GM18498 (cell line): Measurements from ENCODE around the gene GGA2.
"Not testable (repeated sequence)": the region's sequence is repeated elsewhere in the genome, so short reads cannot be mapped to it uniquely, and the experiment has no call there.

Experiments used
- ATAC-seq: cut with Tn5 transposase; IDR thresholded peaks from one replicate; pipeline ENCODE4 v1.9.1; 2021; ENCODE audit warnings: mild to moderate bottlenecking, moderate library complexity; ENCODE audit not compliant: unreplicated experiment

The GGA2 gene

GRCh38 chr16:23523876-23524385, 13.6 kb upstream of the GGA2 start:
- no peak for ATAC-seq

- ATAC-seq, result no peak
Observed at GRCh38 chr16:23523321-23523720, 13.0 kb upstream of the GGA2 start.

GRCh38 chr16:23521965-23522364, 11.7 kb upstream of the GGA2 start:
- ATAC-seq, result no peak

GRCh38 chr16:23521037-23521743, 10.9 kb upstream of the GGA2 start:
- no peak for ATAC-seq

- no peak for ATAC-seq
Observed at GRCh38 chr16:23520500-23520899, 10.2 kb upstream of the GGA2 start.

GRCh38 chr16:23519282-23519681, 9.0 kb upstream of the GGA2 start:
- ATAC-seq, result no peak

- ATAC-seq, result peak; percentile 63
Observed at GRCh38 chr16:23518435-23518891, 8.2 kb upstream of the GGA2 start.

GRCh38 chr16:23516366-23517137, 6.3 kb upstream of the GGA2 start:
- ATAC-seq, result no peak

- ATAC-seq, result no peak
Observed at GRCh38 chr16:23515881-23516280, 5.6 kb upstream of the GGA2 start.

- no peak for ATAC-seq
Observed at GRCh38 chr16:23514381-23515152, 4.3 kb upstream of the GGA2 start.

- no peak for ATAC-seq
Observed at GRCh38 chr16:23512168-23512695, 1.9 kb upstream of the GGA2 start.

- no peak for ATAC-seq
Observed at GRCh38 chr16:23511731-23512130, 1.4 kb upstream of the GGA2 start.

- not testable (repeated sequence) for ATAC-seq
Observed at GRCh38 chr16:23510915-23511270, 599 bp upstream of the GGA2 start.

GRCh38 chr16:23509782-23510163, 521 bp downstream of the GGA2 start:
- ATAC-seq, result peak; percentile 13

- ATAC-seq, result no peak
Observed at GRCh38 chr16:23509441-23509754, 896 bp downstream of the GGA2 start.

- no peak for ATAC-seq
Observed at GRCh38 chr16:23508589-23509440, 1.5 kb downstream of the GGA2 start.

- ATAC-seq, result no peak
Observed at GRCh38 chr16:23506606-23506994, 3.7 kb downstream of the GGA2 start.

GRCh38 chr16:23505671-23506605, 4.4 kb downstream of the GGA2 start:
- ATAC-seq, result no peak

- ATAC-seq, result peak; percentile 5
Observed at GRCh38 chr16:23505180-23505665, 5.1 kb downstream of the GGA2 start.
